Measurements from ENCODE around the gene TSPAN11. TPM values are rescaled to one million over a fixed set of nuclear protein-coding genes. Genes with fewer than 3 reads are reported as not detected.
A peak's percentile ranks its signal among the peaks of the same experiment; 100 is the strongest.

Gene TSPAN11, protein sequence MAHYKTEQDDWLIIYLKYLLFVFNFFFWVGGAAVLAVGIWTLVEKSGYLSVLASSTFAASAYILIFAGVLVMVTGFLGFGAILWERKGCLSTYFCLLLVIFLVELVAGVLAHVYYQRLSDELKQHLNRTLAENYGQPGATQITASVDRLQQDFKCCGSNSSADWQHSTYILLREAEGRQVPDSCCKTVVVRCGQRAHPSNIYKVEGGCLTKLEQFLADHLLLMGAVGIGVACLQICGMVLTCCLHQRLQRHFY
- 1 to 10 TPM; 2.5 to 4.1 TPM for total RNA-seq

DNA sequence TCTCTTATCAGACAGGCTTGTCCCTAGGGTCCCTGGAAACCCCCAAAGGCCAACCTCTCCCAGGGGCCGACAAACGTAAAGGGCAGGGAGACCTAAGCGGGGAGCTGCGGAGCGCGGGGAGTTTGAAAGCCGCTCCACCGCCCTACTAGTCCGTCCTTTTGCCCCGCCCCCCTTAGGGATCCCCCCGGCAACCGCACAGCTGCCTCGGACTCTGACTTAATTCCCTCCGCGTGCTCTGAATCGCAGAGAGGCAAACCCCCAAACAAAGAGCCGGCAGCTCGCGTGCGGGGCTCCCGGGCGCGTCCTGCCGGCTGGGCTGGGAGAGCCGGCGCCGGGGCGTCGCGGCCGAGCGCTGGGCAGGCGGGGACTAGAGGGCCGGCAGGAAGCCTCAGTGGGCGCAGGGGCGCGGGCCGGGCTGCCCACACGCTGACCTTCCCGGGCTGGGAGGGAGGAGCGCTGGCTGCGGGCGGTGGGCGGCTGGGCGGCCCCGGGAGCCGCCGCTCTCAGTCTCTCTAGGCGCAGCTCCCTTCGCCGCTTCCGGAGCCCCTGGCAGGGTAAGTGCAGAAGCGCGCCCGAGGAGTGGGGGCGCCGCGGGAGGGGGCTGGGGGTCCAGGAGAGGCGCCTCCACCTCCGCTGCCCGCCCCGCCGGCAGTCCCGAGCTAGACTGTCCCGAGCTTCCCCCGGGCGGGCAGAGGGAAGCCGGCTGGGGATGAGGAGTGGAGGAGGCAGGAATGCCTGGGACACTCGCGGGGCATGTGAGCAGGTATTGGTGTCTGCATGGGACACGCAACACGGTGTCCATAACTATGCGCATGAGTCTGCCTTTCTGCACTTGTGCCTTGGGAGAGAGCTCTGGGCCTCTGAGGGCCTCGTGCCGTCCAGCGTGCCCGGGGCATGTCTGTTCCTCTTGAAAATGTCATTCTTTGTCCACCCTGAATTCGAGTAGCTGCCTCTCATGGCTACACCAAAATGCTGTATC lies at the start of gene TSPAN11:
TSPAN11 (plus strand) TSS at position 506 of the 979 bp plus-strand sequence. CDS start 27,244 bp downstream, outside the sequence.
- Histone ChIP-seq H3K9me3 (no peaks in the 10 kb centered on the region), H3K4me3 (peak within 1 kb of the TSS; percentile 27 to 51), H3K4me1 (peaks cover 0 to 21% of the 10 kb centered on the region in 2 donors), H3K36me3 (no peaks in the 10 kb centered on the region), H3K27ac (no peak within 1 kb of the TSS), H3K27me3 (no peaks in the 10 kb centered on the region)
- DNase-seq (ENCODE audit: low spot score) = no peak
- TF ChIP-seq CTCF (IDR thresholded peaks at IDR 0.05) = no peak

DNA sequence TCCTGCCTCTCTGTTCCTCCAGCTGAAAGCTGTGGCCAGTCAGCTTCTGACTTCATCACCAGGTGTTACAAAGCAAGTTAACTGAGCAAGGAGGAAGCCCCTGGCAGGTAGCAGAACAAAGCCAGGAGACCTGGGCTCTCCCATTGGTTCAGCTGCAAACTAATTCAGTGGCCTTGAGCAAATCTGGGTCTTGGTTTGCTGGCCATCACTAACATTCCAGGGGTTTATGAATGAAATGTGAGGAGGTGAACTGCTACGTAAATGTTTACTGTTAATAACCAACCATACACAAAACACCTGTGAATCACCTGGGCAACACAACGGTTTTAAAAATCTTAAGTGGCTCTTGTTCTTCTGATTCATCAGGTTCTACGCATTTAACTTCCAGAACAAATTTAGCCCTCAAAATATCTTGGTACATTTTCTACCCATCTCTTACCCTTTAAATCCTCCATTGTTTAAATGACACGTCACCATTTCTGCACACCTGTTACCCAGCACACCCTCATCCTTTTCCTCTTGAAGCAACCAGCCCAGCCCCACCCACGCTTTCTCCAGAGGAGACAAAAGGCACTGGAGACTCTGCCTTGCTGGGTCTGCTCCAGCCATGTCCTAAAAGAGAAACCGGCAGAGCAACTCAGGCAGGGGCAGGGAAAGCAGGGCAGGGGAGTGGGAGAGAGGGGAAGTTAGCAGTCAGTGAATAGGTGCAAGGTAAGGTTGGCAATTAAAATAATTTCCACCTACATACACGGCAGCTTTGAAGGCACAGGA lies 49.3 kb upstream of the TSPAN11 start:
- no peak for TF ChIP-seq CTCF (IDR thresholded peaks at IDR 0.05)
- DNase-seq (ENCODE audit: low spot score) = no peak
- Histone ChIP-seq H3K4me3 (no peak overlapping the region), H3K9me3 (no peaks in the 10 kb centered on the region), H3K4me1 (no peaks in the 10 kb centered on the region), H3K27me3 (no peaks in the 10 kb centered on the region), H3K27ac (no peak overlapping the region), H3K36me3 (no peaks in the 10 kb centered on the region)

DNA sequence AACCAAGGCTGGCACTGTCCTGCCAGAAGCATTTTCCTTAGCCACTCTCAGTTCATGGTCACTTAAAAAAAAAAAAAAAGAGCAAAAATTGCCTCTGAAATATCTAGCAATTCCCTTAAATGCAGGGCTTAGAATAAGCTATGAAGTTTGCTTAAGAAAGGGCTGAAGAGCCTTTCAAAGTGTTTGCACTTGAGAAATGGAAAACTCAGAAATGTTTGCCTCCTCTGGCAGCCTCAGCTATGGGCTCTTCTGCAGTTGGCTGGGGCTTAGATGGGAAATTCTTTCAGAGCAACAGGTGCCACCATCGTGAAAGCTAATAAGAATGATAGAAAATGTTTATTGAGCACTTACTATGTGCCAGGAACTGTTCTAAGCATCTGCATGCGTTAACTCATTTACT lies 48.5 kb upstream of the TSPAN11 start:
- Histone ChIP-seq H3K27ac (no peak overlapping the region), H3K4me3 (no peak overlapping the region), H3K36me3 (no peaks in the 10 kb centered on the region), H3K4me1 (no peaks in the 10 kb centered on the region), H3K27me3 (no peaks in the 10 kb centered on the region), H3K9me3 (no peaks in the 10 kb centered on the region)
- DNase-seq (ENCODE audit: low spot score) = no peak
- no peak for TF ChIP-seq CTCF (IDR thresholded peaks at IDR 0.05)

- Histone ChIP-seq H3K27me3 (no peaks in the 10 kb centered on the region), H3K27ac (no peak overlapping the region), H3K4me1 (no peaks in the 10 kb centered on the region), H3K4me3 (no peak overlapping the region), H3K9me3 (no peaks in the 10 kb centered on the region), H3K36me3 (no peaks in the 10 kb centered on the region)
- TF ChIP-seq CTCF (IDR thresholded peaks at IDR 0.05) = no peak
- DNase-seq (ENCODE audit: low spot score) = no peak
These were observed 46.5 kb upstream of the TSPAN11 start for GRCh38 chr12:30880061-30880460.

GRCh38 chr12:30880813-30881212 lies 45.7 kb upstream of the TSPAN11 start:
- Histone ChIP-seq H3K27me3 (no peaks in the 10 kb centered on the region), H3K27ac (no peak overlapping the region), H3K4me3 (no peak overlapping the region), H3K4me1 (no peaks in the 10 kb centered on the region), H3K9me3 (no peaks in the 10 kb centered on the region), H3K36me3 (no peaks in the 10 kb centered on the region)
- no peak for DNase-seq (ENCODE audit: low spot score)
- no peak for TF ChIP-seq CTCF (IDR thresholded peaks at IDR 0.05)

Measured in right atrium auricular region (tissue), 2 donors.